K562 treated with DMSO at 1 percent for 12 hours (cell line): ENCODE results near the gene SLF1. TPM values are rescaled to one million over a fixed set of nuclear protein-coding genes. Genes with fewer than 3 reads are reported as not detected.

Experiments used
- total RNA-seq: library from RNA; unstranded; fragments of 300-600 nt; gene quantifications from 2 replicates; pipeline ENCODE4 v1.2.3, GENCODE V29; 2022; ENCODE audit not compliant: insufficient read depth

The SLF1 gene
- 4.8 and 6.2 TPM in 2 replicates for total RNA-seq

DNA sequence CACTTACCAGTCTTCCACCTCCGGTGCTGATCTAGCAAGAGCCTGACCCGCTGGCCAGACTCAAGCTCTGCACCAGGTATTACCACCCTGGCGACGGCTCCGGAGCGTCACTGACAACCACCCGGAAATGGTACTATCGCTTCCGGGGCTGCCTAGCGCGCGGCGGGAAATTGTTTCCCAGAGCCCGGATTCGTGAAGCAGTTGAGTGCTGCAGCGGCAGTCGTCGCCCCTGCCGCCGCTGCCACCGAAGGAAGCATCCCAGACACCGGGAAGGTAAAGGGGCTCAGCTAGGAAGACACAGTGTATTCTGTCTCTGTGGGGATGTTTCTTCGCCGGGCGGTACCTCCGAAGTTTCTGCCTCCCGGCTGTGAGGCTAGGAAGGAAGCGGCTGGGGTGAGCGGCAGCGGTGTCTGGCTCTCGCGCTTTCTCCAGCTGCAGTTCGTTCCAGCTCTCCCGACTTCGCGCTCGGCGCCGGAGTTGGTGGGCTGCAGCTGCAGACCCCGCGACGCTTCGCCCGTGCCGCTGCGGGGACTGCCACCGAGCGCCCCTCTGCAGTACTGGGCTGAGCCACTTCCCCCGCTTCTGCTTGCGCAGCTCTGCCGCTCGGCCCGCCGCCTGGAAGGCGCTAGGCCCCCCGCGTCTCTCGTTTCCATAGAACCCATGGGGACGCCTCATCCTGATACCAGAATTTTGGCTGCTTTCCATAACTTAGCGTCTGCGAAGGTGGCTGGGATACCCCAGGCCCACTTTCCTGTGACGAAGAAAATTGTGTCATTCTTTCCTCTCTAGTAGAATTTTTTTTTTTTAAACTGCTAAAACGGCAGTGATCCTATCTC is at the start of gene SLF1, which contains the start of gene KIAA0825:
SLF1 (plus strand) TSS at position 177 of the 836 bp plus-strand sequence. CDS start 10,142 bp downstream, outside the sequence.
KIAA0825 (minus strand) TSS at position 112 of the 836 bp plus-strand sequence. CDS start 81,478 bp downstream, outside the sequence.

Other genes with a start within 250 kb of the SLF1 start
- gene KIAA0825, start 65 bp upstream of the SLF1 start, total RNA-seq, result 0.11 TPM in 1 of 2 replicates, not detected in the other